K562 (cell line): ENCODE measurements around the gene ZFP69. TPM values are rescaled to one million over a fixed set of nuclear protein-coding genes. Genes with fewer than 3 reads are reported as not detected.

ENCODE experiments used
- ATAC-seq: fragments of 200-7000 bp; cut with Tn5 transposase; 3 replicates; pipeline ENCODE4 v1.9.1; 2020; ENCODE audit warnings: moderate library complexity
- BruUV-seq: library from RNA; stranded (reverse); fragments of 400-500 nt; replicated peaks from 2 replicates; lab custom pipeline; 2021; lab: Mats Ljungman, UMichigan
- CTCF ChIA-PET: fragments of 300-600 bp; formaldehyde crosslinking; extraction: SDS; loops from one replicate; lab custom pipeline; 2021; ENCODE audit warnings: low intra/inter-chr PET ratio; lab: Yijun Ruan, JAX
- POLR2A ChIA-PET: fragments of 300-600, 350-650 bp; sonication (Branson Sonifier 250); formaldehyde crosslinking; extraction: SDS; loops from one replicate; lab custom pipeline; 2021; ENCODE audit warnings: antibody characterized with exemption, inconsistent platforms; lab: Yijun Ruan, JAX
- DNase-seq, 4 experiments: peaks; one replicate each; pipeline versions ENCODE4 v3.0.0 to v3.0.0-alpha.2; 2011 to 2018; ENCODE audit warnings: low spot score in 3 of 4, mixed read lengths in 3 of 4; ENCODE audit errors: extremely low read depth in 1 of 4
- FAIRE-seq: peaks from 2 replicates; lab custom pipeline; 2011; peaks lifted over from hg19 to GRCh38; lab: Jason Lieb, UNC
- H2AFZ ChIP-seq: 2 replicates; pipeline ENCODE4 v1.6.0; 2011; ENCODE audit warnings: low read depth, low read length, control low read depth, inconsistent platforms
- H3K27ac ChIP-seq: fragments of 200-600 bp; 3 replicates; pipeline ENCODE4 v1.8.0; 2011; ENCODE audit warnings: low read depth, mild to moderate bottlenecking, control low read depth, inconsistent platforms, low read length, moderate library complexity, mixed read lengths; ENCODE audit errors: extremely low read depth
- H3K27me3 ChIP-seq, 2 experiments: fragments of 300-600 bp in 1 of 2; 2 replicates in 1 of 2; 3 replicates in 1 of 2; pipeline versions ENCODE4 v1.6.0 to v1.8.0; 2011; ENCODE audit warnings: inconsistent platforms in 2 of 2, low read length in 2 of 2, mild to moderate bottlenecking in 1 of 2, mixed read lengths in 1 of 2, moderate library complexity in 1 of 2; ENCODE audit not compliant: control insufficient read depth in 2 of 2, insufficient read depth in 2 of 2
- H3K36me3 ChIP-seq: fragments of 300-600 bp; 3 replicates; pipeline ENCODE4 v1.8.0; 2011; ENCODE audit warnings: mild to moderate bottlenecking, low read length, inconsistent platforms; ENCODE audit not compliant: control insufficient read depth, insufficient read depth
- H3K4me1 ChIP-seq, 2 experiments: fragments of 200-600 bp in 1 of 2; replicated peaks in 1 of 2; 2 replicates in 1 of 2; 3 replicates in 1 of 2; pipeline versions ENCODE4 v1.5.1 to v1.8.0; 2011; ENCODE audit warnings: inconsistent platforms in 2 of 2, low read length in 2 of 2, mild to moderate bottlenecking in 1 of 2, mixed read lengths in 1 of 2, moderate library complexity in 1 of 2; ENCODE audit not compliant: control insufficient read depth in 2 of 2, insufficient read depth in 2 of 2
- H3K4me2 ChIP-seq: 2 replicates; pipeline ENCODE4 v1.6.1; 2011; ENCODE audit warnings: low read length, control low read depth, inconsistent platforms, mixed read lengths; ENCODE audit not compliant: insufficient read depth
- H3K4me3 ChIP-seq: fragments of 200-600 bp; sonication (generic), shearing (Covaris generic); 2 replicates; pipeline ENCODE4 v1.5.1; 2016; ENCODE audit warnings: control low read depth, inconsistent platforms
- H3K79me2 ChIP-seq: fragments of 200-600 bp; 3 replicates; pipeline ENCODE4 v1.8.0; 2011; ENCODE audit warnings: low read length, inconsistent platforms; ENCODE audit not compliant: control insufficient read depth, insufficient read depth
- H3K9ac ChIP-seq, 2 experiments: 2 replicates each; pipeline versions ENCODE4 v1.6.0 to v1.6.1; 2011; ENCODE audit warnings: low read depth in 2 of 2, low read length in 2 of 2, control low read depth in 1 of 2, inconsistent platforms in 1 of 2, mild to moderate bottlenecking in 1 of 2, mixed read lengths in 1 of 2; ENCODE audit not compliant: insufficient read depth in 1 of 2
- H3K9me1 ChIP-seq: one replicate; pipeline ENCODE4 v1.6.0; 2011; ENCODE audit warnings: inconsistent platforms, mild to moderate bottlenecking, low read length, moderate library complexity; ENCODE audit not compliant: control insufficient read depth, insufficient read depth
- H3K9me3 ChIP-seq: replicated peaks from 2 replicates; pipeline ENCODE4 v1.5.1; 2011; ENCODE audit warnings: low read depth, low read length, inconsistent platforms; ENCODE audit not compliant: control insufficient read depth, insufficient read depth
- H4K20me1 ChIP-seq: replicated peaks from 2 replicates; pipeline ENCODE4 v1.6.1; 2011; ENCODE audit warnings: low read length, inconsistent platforms, mixed read lengths; ENCODE audit not compliant: control insufficient read depth, insufficient read depth
- ARID1B ChIP-seq: fragments of 450-650 bp; IDR thresholded peaks from 2 replicates; pipeline ENCODE4 v1.6.1; 2016; ENCODE audit warnings: antibody characterized with exemption, mild to moderate bottlenecking, inconsistent platforms
- BRCA1 ChIP-seq, 2 experiments: fragments of 450-650 bp in 1 of 2; sonication (generic) in 1 of 2; formaldehyde crosslinking in 1 of 2; IDR thresholded peaks; 2 replicates each; pipeline versions ENCODE4 v1.5.0 to v1.6.1; 2017 to 2020; ENCODE audit warnings: mild to moderate bottlenecking in 1 of 2, missing genetic modification reagents in 1 of 2
- CBX1 ChIP-seq: sonication (generic); IDR thresholded peaks from 2 replicates; pipeline ENCODE4 v1.6.1; 2016; ENCODE audit warnings: antibody characterized with exemption, low read depth, mild to moderate bottlenecking
- CREM ChIP-seq: IDR thresholded peaks from 2 replicates; pipeline ENCODE4 v1.6.1; 2014; ENCODE audit warnings: antibody characterized with exemption, low read depth
- ETV1 ChIP-seq: fragments of 450-650 bp; conservative IDR thresholded peaks from 2 replicates; pipeline ENCODE4 v1.6.1; 2016; ENCODE audit warnings: missing genetic modification characterization, control low read depth, low read depth, missing compliant biosample characterization
- ETV5 ChIP-seq: sonication (generic); formaldehyde crosslinking; IDR thresholded peaks from 2 replicates; pipeline ENCODE4 v1.4.0; 2020; ENCODE audit warnings: low read depth, mild to moderate bottlenecking, missing genetic modification reagents
- MAFG ChIP-seq: fragments of 450-650 bp; conservative IDR thresholded peaks from 2 replicates; pipeline ENCODE4 v1.6.1; 2016; ENCODE audit warnings: missing genetic modification characterization, missing compliant biosample characterization
- NFE2L1 ChIP-seq: fragments of 450-650 bp; IDR thresholded peaks from 2 replicates; pipeline ENCODE4 v1.6.1; 2016; ENCODE audit warnings: missing genetic modification characterization, low read depth, mild to moderate bottlenecking, missing compliant biosample characterization, moderate library complexity, borderline replicate concordance
- NR1H2 ChIP-seq: sonication (generic); formaldehyde crosslinking; IDR thresholded peaks from 2 replicates; pipeline ENCODE4 v1.4.0; 2020; ENCODE audit warnings: mild to moderate bottlenecking, missing genetic modification reagents
- PRPF4 ChIP-seq: fragments of 200-400 bp; formaldehyde crosslinking; IDR thresholded peaks from one replicate; pipeline ENCODE4 v1.6.1; 2017; ENCODE audit warnings: low read length, low read depth, mild to moderate bottlenecking; ENCODE audit not compliant: insufficient read depth, poor library complexity, severe bottlenecking
- PTTG1 ChIP-seq: fragments of 450-650 bp; IDR thresholded peaks from 2 replicates; pipeline ENCODE4 v1.6.1; 2016; ENCODE audit warnings: low read depth, mild to moderate bottlenecking, missing genetic modification characterization, missing compliant biosample characterization
- RBFOX2 ChIP-seq: fragments of 200-400 bp; formaldehyde crosslinking; IDR thresholded peaks from 2 replicates; pipeline ENCODE4 v1.6.1; 2017; ENCODE audit warnings: low read depth, mild to moderate bottlenecking, low read length, moderate library complexity
- SIN3A ChIP-seq, 2 experiments: fragments of 150-350 bp in 1 of 2; IDR thresholded peaks; 2 replicates each; pipeline ENCODE4 v1.6.1; 2011 to 2016; ENCODE audit warnings: borderline replicate concordance in 2 of 2, low read depth in 2 of 2, low read length in 2 of 2, mild to moderate bottlenecking in 2 of 2, moderate library complexity in 2 of 2; ENCODE audit not compliant: control insufficient read depth in 1 of 2
- SRSF9 ChIP-seq: fragments of 200-400 bp; formaldehyde crosslinking; IDR thresholded peaks from 2 replicates; pipeline ENCODE4 v1.6.1; 2017; ENCODE audit warnings: low read depth, low read length, borderline replicate concordance
- STAT5A ChIP-seq: IDR thresholded peaks from 2 replicates; pipeline ENCODE4 v1.6.1; 2012; ENCODE audit warnings: low read length, inconsistent platforms, borderline replicate concordance
- TRIM24 ChIP-seq, 2 experiments: fragments of 450-650 bp; IDR thresholded peaks; 2 replicates each; pipeline ENCODE4 v1.6.1; 2016
- TRIM25 ChIP-seq: fragments of 450-650 bp; IDR thresholded peaks from 2 replicates; pipeline ENCODE4 v1.7.0; 2016; ENCODE audit warnings: borderline replicate concordance
- XRCC3 ChIP-seq: fragments of 450-650 bp; IDR thresholded peaks from 2 replicates; pipeline ENCODE4 v1.6.1; 2017; ENCODE audit warnings: mild to moderate bottlenecking, moderate library complexity
- ZFP36 ChIP-seq: fragments of 150-350 bp; IDR thresholded peaks from 2 replicates; pipeline ENCODE4 v1.6.1; 2018; ENCODE audit warnings: low read length, low read depth; ENCODE audit not compliant: partially characterized antibody
- ZNF239 ChIP-seq: fragments of 250-450 bp; sonication (Bioruptor Pico); IDR thresholded peaks from 2 replicates; pipeline ENCODE4 v1.4.0; 2020; ENCODE audit warnings: mild to moderate bottlenecking
- ZNF280A ChIP-seq: fragments of 450-650 bp; IDR thresholded peaks from 2 replicates; pipeline ENCODE4 v1.6.1; 2018; ENCODE audit warnings: mild to moderate bottlenecking, low read depth; ENCODE audit not compliant: partially characterized antibody
- WGBS: fragments of 100-300 bp; shearing (Covaris generic); methylation state at CpG from one replicate; pipeline ENCODE4 v1.1.6; 2016; ENCODE audit warnings: low coverage, mixed read lengths; ENCODE audit not compliant: insufficient coverage; ENCODE audit errors: missing lambda C conversion rate; 5-methylcytosine and 5-hydroxymethylcytosine counted together
- in situ Hi-C: fragments of 300-500 bp; cut with MboI; formaldehyde crosslinking; loops from 4 replicates; pipeline ENCODE4 v1.15.0; 2018; ENCODE audit warnings: inconsistent platforms, mixed read lengths
- intact Hi-C: fragments of 100-400 bp; cut with micrococcal nuclease; formaldehyde crosslinking; loops from 2 replicates; pipeline ENCODE4 v1.14.2; 2022
- polyA plus RNA-seq, 8 experiments: library from polyadenylated mRNA; depleted of rRNA in 4 of 8; stranded (reverse) in 5 of 8; unstranded in 3 of 8; fragments of >200 nt; fragmentation: Nextera tagmentation in 2 of 8; fragmentation: Illumina TruSeq in 1 of 8; extraction: Ambion mirVana in 2 of 8; extraction: Trizol in 1 of 8; gene quantifications; 2 replicates each; pipeline versions ENCODE4 v1.2.1 to v1.2.3, GENCODE V29; 2011 to 2014; ENCODE audit warnings: inconsistent platforms in 1 of 8, missing spikeins in 1 of 8
- total RNA-seq, 7 experiments: library from RNA; depleted of rRNA in 6 of 7; stranded (reverse); fragments of >200 nt in 6 of 7; fragmentation: Illumina TruSeq in 2 of 7; extraction: Trizol in 2 of 7; gene quantifications; 2 replicates each; pipeline versions ENCODE4 v1.2.1 to v1.2.3, GENCODE V29; 2011 to 2021; ENCODE audit warnings: low replicate concordance in 1 of 7

ZFP69 gene
- total and polyA plus RNA-seq, 9 of the 15 experiments (the other 6 are each of a cell fraction or from before 2014, with no cell fraction given), result 2.0 to 8.4 (median 5.7) TPM

- Histone ChIP-seq H3K4me2 (no peak overlapping the region), H2AFZ (no peak overlapping the region), H3K36me3 (peaks cover 9% of the 10 kb centered on the region; the same call in 2 of the 3 replicates), H3K9me1 (no peaks in the 10 kb centered on the region), H3K4me1 (no peaks in the 10 kb centered on the region), H3K27me3 (no peaks in the 10 kb centered on the region), H3K79me2 (no peaks in the 10 kb centered on the region), H3K9ac (no peak overlapping the region), H4K20me1 (no peaks in the 10 kb centered on the region), H3K4me3 (no peak overlapping the region), H3K27ac (no peak overlapping the region), H3K9me3 (peaks cover 20% of the 10 kb centered on the region)
- ATAC-seq (no peak), DNase-seq (no peak), FAIRE-seq (no peak)
- 53% methylated on average over 4 of the region's 4 CpGs for WGBS
- CTCF ChIA-PET, result no interaction called here
- in situ Hi-C loops (no loop called here), intact Hi-C loops (no loop called here)
- TSS peak; percentile 36 for BruUV-seq
- POLR2A ChIA-PET, result interaction anchor here (0.6 to 1.5 kb wide), 2 partner anchors 45 kb away, joined by 3 read pairs; partner anchors contain the start of gene ZFP69B
- TF ChIP-seq PTTG1 (tag) (no peak), TRIM24 (IDR thresholded peaks at IDR 0.05) (peak in 1 of 2 experiments; percentile 69; a peak in 1 of 4 replicates), ZFP36 (no peak), BRCA1 (IDR thresholded peaks at IDR 0.05) (no peak), BRCA1 (CRISPR knock-in tag; IDR thresholded peaks at IDR 0.05) (no peak), ZNF280A (peak; percentile 64), MAFG (tag) (no peak), ETV5 (no peak), PRPF4 (no peak), SRSF9 (no peak), NR1H2 (CRISPR knock-in tag) (no peak), RBFOX2 (no peak), STAT5A (no peak), ARID1B (no peak), NFE2L1 (tag) (no peak), SIN3A (IDR thresholded peaks at IDR 0.05; ENCODE audit: borderline replicate concordance in 2 of 2, control insufficient read depth in 1 of 2, low read depth in 2 of 2, low read length in 2 of 2) (no peak), ETV1 (tag) (no peak), TRIM25 (no peak), ZNF239 (no peak), CBX1 (peak; percentile 76; the same call in 1 of the 2 replicates), CREM (no peak), XRCC3 (peak; percentile 83)
These were observed 18.3 kb downstream of the ZFP69 start for GRCh38 chr1:40495315-40495903.
